NCI-H774 (cell line): ENCODE data around the gene PHF2.

Experiments used
- DNase-seq: peaks from one replicate; lab custom pipeline; 2025; lab: John Stamatoyannopoulos, UW

Gene PHF2

DNA sequence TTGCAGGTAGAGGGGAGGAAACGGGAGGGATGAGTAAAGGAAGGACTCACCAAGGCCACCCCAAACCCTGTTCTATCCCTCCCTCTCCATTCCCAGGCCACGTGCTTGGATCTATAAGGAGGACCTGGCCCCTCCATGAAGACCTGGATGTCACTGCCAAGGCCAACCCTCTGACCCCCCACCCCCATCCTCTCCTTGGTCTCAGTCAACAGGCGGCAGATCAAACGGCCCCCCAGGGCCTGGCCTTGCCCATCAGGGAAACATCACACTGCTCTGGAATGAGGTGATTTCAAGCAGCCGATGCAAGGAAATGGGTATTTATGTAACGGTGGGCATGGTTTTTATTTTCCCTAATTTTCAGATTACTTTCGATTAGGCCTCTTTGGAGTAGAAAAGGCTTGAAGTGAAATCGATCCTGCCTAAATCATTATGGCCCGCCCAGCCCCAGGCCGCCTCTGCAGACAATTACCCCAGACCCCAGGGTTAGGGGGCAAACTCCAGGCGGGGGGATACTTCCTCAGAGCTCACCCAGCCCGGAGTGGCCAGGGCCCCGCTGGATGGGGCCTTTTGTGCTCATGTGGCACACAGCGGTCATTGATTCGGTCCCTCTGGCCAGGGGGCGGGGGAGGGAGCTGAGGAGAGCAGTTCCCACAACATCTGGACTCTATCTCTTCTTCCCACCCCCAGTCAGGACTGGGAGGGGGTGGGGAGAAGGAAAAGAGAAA is 125.3 kb downstream of the PHF2 start:
- no peak for DNase-seq

DNA sequence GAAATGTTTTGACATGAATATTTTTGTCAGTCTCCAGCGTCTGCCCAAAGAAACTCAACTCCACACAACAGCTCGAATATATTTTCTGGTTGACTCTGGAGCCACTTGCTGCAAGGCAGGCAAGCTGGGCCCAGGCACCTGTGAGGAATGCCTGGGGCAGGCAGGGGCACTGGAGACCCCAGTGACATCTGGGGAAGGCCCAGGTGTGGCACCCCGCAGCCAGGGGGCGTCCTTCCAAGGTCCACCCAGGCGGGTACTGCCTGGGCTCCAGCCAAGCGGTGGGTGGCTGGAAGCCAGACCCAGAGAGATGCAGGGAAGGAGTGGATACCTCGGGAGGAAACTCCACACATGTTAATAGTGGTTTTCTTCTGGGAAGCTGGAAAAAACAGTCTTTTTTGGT is 125.9 kb downstream of the PHF2 start:
- no peak for DNase-seq

DNA sequence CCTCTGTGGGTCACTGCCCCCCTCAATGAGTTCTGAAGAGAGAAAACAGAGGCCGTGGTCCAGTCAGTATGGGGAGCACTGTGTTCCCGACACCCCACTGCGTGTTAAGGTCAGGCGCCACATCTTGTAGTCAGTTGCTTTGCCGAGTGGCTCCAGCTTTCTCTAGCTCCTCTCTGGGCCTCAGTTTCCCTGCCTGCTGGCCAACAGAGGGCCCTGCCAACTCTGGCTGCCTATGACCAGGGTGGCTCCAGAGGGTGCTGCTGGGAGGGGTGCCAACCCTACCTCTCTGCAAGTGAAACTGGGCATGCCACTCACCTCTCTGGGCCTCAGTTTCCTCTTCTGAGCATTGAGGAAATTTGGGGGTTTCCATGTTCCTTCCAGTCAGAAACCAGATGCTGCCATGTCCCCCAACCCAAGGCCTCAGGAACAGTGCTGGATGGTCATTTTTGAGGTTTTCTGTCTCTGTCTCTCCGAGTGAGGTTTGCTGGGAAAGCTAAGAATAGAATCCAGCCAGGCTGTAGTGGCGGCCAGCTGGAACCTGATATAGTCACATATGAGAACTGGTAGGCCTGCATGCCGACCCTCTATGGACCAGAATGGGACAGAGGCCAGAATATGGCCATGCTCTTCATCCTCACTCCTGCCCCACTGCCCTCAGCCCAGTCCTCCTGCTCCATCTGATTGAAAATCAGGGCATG is 132.1 kb downstream of the PHF2 start:
- DNase-seq: no peak

DNA sequence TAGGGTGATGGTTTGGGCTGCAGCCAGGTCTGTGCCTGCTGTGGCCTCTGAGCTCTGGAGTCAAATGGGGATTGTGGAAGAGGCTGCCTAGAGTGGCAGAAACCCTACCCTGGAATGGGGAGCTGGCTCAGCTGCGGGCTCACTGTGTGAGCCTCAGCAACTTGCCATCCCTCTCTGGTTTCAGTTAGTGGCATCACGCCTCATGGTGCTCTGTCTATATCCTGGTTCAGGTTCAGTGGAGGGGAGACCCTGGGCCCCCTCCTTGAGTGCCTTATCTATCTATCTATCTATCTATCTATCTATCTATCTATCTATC is 132.6 kb downstream of the PHF2 start:
- DNase-seq: no peak

DNA sequence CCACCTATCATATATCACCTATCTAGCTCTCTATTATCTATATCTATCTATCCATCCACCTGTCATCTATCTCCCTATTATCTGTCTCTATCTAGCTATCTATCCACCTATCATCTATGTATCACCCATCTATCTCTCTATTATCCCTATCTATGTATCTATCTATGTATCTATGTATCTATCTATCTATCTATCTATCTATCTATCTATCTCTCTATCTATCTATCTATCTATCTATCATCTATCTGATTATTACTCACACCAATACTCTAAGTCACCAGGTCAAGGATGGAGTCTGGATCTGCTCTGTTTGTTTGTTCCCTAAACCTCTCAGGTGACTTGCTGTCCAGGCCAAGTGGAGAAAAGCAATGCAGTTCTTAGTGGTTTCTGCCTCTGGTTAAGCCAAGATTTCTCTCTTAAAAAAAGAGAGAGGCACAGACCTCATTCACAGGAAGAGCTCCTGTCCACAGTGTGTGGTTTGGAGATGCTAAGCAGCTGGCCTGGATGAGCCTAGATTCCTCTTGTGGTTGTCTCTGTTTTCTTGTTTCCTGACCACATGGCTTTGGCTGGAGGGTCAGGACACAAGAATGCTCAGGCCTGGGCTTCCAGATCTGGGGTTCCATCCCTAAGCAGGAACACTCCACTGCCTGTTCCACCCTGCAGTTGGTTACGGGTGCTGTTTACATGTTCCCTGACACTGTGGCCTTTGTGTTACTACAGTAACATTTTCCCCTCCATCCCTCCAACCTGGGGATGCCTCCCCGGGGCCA is 133.4 kb downstream of the PHF2 start:
- DNase-seq: no peak

DNA sequence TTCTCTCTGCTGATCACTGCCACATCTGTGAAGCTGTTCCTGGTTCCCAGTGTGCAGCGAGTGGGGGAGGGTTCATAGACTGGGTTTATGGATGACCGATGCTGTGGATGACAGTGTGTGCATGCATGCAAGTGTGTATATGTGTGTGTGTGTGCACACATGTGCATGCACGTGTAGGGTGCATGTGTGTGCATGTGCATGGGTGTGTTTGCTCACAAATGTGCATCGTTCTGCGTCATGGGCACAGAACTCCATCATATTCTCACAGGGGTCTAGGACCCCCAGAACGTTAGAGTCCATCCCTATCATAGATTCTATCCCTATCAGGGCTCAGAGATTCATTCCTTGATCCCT is 134.0 kb downstream of the PHF2 start:
- no peak for DNase-seq

DNA sequence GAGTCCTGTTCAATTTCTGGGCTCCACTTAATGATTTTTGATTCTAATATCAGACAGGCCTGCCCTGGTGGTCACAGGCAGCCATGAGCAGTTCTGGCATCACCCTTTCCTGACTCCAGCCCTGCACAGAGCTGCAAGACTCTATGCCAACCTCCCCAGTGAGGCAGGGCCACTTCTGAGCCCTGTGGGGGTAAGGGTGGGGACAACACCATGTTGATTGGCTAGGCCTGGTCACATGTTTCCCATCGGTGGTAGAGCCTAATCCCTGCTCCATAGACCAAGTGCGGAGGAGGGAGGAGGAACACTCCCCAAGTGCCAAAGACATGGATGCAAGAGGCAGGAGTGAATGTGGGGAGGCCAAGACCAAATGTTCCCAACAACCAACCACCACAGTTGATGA is 134.6 kb downstream of the PHF2 start:
- DNase-seq: no peak

DNA sequence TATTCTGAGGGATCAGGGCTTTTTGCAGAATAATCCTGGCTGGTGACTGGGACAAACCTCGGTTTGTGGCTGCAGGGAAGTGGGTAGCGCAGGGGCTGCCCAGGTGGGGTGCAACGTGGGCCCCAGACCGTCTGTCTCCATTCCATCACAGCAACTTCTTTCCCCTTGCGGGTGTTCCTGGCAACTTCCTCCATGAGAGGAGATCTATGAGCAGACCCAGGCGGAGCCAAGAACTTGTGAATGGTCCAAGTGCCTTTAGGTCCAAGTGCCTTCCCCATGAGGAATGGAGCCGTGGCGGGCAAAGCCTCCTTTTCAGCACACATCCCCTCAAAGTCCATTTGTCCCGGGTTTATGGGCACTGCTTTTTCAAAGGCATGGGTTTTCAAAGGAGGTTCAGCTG is 136.5 kb downstream of the PHF2 start:
- DNase-seq: no peak

DNA sequence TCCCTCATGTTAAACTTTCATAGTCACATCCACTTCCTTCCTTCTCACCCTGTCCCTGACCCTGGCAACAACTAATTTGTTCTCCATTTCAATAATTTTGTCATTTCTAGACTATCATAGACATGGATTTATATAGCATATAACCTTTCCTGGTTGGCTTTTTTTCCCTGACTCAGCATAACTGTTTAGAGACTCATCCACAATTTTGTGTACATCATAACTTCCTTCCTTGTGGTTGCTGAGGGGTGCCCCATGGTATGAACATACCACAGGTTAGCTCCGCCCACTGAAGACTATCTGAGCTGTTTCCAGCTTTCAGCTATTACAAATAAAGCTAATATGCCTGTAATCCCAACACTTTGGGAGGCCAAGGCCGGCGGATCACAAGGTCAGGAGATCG is 137.3 kb downstream of the PHF2 start:
- no peak for DNase-seq

DNA sequence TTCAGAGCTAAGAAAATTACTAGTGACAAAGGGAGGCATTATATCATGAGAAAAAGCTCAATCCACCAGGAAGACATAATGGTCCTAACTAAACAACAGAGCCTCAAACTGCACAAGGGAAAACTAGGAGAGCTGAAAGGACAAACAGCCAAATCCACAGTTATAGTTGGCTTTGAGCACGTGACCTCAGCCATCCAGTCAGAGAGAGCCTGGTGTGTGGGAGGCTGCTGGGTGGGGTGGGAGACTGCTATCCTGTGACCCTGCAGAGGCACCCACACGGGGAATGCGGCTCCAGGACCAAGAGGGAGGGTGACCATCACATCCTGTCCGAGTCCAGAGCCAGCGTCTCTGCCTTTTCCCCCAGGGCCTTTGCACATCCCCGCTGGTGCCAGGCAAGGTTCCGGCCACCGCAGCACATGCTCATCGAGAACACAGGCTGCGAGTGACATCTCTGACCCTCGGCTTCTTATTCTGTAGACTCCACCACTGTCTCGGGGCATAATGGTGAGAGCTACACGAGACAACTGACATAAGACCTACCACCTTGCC is 145.1 kb downstream of the PHF2 start:
- DNase-seq: no peak

DNA sequence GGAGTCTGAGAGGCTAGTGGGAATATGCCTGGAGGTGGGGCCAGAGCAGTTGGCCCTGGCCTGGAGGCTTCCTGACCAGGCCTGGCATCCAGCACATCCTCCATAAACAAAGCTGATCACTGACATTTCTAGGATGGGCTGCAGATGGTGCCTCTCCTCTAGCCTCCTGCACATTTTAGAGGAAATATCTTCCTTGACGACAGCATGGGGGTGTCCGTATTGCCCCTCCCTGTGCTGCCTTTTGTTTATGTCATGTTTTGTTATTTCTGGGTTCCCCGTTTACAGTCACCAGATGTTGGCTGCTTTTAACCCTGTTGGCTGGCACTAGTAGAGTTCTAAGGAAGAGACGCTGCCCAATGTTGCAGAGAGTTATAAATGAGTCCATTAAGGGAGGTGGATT is 148.5 kb downstream of the PHF2 start:
- DNase-seq: no peak

DNA sequence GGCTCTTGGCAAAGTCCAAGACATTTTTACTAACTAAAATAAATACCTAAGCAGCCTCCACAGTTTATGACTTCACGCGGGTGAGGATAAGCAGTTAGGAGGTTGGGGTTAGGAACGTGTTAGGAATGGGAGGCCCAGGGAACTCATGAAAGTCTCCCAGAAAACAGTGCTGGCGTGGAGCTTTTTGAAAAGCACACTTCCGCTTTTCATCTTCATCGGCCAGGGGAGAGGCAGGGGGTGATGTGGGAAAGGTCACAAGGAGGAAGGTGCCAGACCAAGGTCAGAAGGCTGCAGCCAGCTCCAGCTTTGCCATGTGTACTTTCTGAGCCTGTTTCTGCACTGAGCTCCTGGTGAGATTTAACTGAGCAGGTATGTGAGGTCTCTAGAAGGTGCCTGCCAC is 149.0 kb downstream of the PHF2 start:
- DNase-seq: no peak

DNA sequence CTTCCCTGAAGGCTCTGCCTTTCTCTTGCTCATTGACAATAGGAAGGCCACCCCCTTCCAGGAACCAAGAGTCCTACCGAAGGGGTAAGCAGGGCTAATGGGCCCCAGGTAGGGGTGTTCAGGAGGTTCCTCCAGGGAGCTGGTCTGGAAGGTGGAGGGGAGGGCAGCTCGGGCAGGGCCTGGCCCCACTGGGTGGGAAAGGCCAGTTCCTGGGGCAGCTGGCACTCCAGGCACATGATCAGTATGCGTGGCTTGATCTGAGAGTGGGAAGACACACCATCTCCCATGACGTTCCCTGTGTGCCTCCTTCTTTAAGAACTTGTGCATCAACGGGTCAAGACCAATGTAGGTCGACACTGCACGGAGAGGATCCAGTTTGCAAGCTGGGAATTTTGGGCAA is 149.8 kb downstream of the PHF2 start:
- DNase-seq: no peak
